ENCODE measurements around the gene SFSWAP.

GRCh38 chr12:131671276-131671675 is 39.6 kb upstream of the SFSWAP start:
- no peak for TF ChIP-seq EP300 (IDR thresholded peaks at IDR 0.05; ENCODE audit: low read depth in 2 of 2, low read length in 2 of 2)
- no peak for TF ChIP-seq EP300 (CRISPR knock-in tag; IDR thresholded peaks at IDR 0.05; ENCODE audit: borderline replicate concordance)
- TF ChIP-seq ZGPAT (CRISPR knock-in tag; IDR thresholded peaks at IDR 0.05), result no peak
- TF ChIP-seq RAD21 (CRISPR knock-in tag; IDR thresholded peaks at IDR 0.05), result no peak
- TF ChIP-seq ZNF432 (CRISPR knock-in tag; IDR thresholded peaks at IDR 0.05; ENCODE audit: borderline replicate concordance), result no peak
- TF ChIP-seq RFX5 (IDR thresholded peaks at IDR 0.05; ENCODE audit: low read depth, low read length), result no peak
